Activated T-cell treated with anti-CD3 and anti-CD28 coated beads, Interleukin-2, amount 50 U/mL, for 24 hours (primary cell): ENCODE results near the gene EXOC3L2.
"Not testable (repeated sequence)": the region's sequence is repeated elsewhere in the genome, so short reads cannot be mapped to it uniquely, and the experiment has no call there.

Experiments
- DNase-seq: peaks from one replicate; pipeline ENCODE4 v3.0.0-alpha.2; 2020
- H3K27ac Mint-ChIP-seq: 2 replicates; pipeline ENCODE4 v1.8.0; 2020; ENCODE audit warnings: mild to moderate bottlenecking, mixed read lengths
- H3K27me3 Mint-ChIP-seq: 2 replicates; pipeline ENCODE4 v1.8.0; 2020; ENCODE audit warnings: mixed read lengths
- H3K36me3 Mint-ChIP-seq: 2 replicates; pipeline ENCODE4 v1.8.0; 2020; ENCODE audit warnings: low read depth, mixed read lengths
- H3K4me1 Mint-ChIP-seq: 2 replicates; pipeline ENCODE4 v1.8.0; 2020; ENCODE audit warnings: low read depth, mixed read lengths
- H3K4me3 Mint-ChIP-seq: 2 replicates; pipeline ENCODE4 v1.8.0; 2020; ENCODE audit warnings: mild to moderate bottlenecking, moderate library complexity, mixed read lengths
- H3K9me3 Mint-ChIP-seq: 2 replicates; pipeline ENCODE4 v1.8.0; 2020; ENCODE audit warnings: mixed read lengths

The EXOC3L2 gene

DNA sequence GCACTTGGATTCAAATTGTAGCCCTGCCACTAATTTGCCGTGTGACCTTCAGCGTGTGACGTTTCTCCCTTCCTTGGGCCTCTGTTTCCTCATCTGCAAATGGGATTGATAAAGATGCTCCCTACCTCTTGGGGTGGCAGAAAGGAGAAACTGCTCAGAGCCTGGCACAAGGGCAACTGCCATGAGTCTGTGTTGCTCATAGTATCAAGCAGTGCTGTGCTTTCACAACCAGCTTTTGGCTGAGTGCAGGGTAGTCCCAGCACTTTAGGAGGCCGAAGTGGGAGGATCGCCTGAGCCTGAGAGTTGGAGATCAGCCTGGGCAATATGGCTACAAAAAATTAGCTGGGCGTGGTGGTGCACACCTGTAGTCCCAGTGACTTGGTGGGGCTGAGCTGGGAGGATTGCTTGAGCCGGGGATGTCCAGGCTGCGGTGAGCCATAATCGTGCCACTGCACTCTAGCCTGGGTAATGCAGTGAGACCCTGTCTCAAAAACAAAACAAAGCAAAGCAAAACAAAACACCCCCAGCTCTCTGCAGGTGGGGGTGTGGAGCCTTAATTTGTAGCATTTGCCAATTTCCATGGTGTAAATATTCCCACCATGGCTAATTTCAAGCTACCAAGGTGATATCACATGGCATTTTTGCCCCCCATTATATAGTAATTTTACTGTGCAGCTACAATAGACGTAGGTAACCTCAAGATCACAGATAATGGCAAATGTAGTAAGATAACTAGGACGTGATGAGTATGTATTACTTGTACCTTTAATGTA is 4.2 kb upstream of the EXOC3L2 start:
- Mint-ChIP-seq H3K27me3 (peaks cover 7% of the 10 kb centered on the region), H3K9me3 (no peaks in the 10 kb centered on the region), H3K36me3 (no peaks in the 10 kb centered on the region), H3K4me1 (peaks cover 27% of the 10 kb centered on the region), H3K4me3 (peak overlapping the region; percentile 27), H3K27ac (no peak overlapping the region)
- no peak for DNase-seq

- no peak overlapping the region for H3K4me3 Mint-ChIP-seq
- no peaks in the 10 kb centered on the region for H3K36me3 Mint-ChIP-seq
- no peak overlapping the region for H3K27ac Mint-ChIP-seq
- no peaks in the 10 kb centered on the region for H3K9me3 Mint-ChIP-seq
- no peak for DNase-seq
- peaks cover 8% of the 10 kb centered on the region for H3K27me3 Mint-ChIP-seq
- H3K4me1 Mint-ChIP-seq: peaks cover 7% of the 10 kb centered on the region
These were observed 1.9 kb upstream of the EXOC3L2 start for GRCh38 chr19:45247136-45247535.

- DNase-seq: no peak
- Mint-ChIP-seq H3K4me3 (no peak overlapping the region), H3K9me3 (no peaks in the 10 kb centered on the region), H3K27me3 (peaks cover 9% of the 10 kb centered on the region), H3K36me3 (no peaks in the 10 kb centered on the region), H3K27ac (no peak overlapping the region), H3K4me1 (peaks cover 6% of the 10 kb centered on the region)
These were observed 619 bp upstream of the EXOC3L2 start for GRCh38 chr19:45245826-45246225.

DNA sequence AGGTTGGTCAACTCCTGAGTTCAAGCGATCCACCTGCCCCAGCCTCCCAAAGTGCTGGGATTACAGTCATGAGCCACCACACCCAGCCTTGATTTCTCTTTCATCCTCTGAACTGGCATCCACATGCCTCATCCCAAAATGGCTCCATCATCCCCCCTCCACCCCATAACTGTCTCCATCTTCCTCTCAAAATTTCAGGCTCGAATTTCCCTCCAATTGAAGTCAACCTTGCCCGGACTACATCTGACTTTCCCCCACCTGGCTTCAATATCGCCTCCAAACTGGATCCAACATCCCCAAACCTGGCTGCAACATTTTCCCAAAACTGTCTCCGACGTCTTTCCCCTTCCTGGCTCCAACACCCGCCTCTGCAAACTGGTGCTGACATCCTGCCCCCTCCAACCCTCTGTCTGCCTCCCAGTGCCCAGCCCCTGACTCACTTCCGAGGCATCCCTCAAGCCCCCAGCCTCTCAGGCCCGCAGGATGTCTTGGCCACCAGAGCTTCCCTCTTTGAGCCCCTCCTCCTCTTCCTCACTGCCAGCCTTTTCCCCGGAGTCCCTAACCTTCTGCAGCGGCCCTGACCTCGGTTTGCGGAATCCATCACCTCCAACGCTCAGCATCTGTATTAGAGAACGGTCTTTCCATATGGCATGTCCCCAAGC is 943 bp downstream of the EXOC3L2 start:
- Mint-ChIP-seq H3K4me3 (no peak overlapping the region), H3K27ac (no peak overlapping the region), H3K36me3 (no peaks in the 10 kb centered on the region), H3K9me3 (no peaks in the 10 kb centered on the region), H3K27me3 (peaks cover 10% of the 10 kb centered on the region), H3K4me1 (peaks cover 3% of the 10 kb centered on the region)
- no peak for DNase-seq

DNA sequence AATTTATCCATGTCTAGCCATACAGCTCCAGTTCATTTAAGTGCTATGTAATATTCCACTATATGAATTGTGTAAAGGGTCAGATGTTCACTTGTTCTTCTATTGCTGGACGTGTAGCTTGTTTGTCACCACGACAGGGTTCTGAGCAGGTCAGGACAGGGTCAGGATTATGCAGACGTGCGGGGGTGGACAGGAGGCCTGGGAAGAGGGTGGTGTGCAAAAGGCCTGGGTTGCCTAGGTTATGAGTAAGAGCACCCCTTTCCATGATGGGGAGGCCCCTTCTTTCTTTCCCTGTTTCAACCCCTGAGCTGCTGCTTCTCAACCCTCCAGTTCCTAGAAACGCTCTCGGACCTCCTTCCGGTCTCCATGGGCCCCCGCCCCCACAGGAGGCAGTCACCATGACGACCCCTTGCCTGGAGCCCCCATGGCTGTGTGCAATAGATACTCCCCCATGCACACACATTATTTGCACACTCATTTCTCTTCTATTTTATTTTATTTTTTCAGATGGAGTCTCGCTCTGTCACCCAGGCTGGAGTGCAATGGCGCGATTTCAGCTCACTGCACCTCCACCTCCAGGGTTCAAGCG is 2.0 kb downstream of the EXOC3L2 start:
- H3K9me3 Mint-ChIP-seq: no peaks in the 10 kb centered on the region
- H3K36me3 Mint-ChIP-seq: no peaks in the 10 kb centered on the region
- DNase-seq: no peak
- H3K27me3 Mint-ChIP-seq: peaks cover 11% of the 10 kb centered on the region
- no peaks in the 10 kb centered on the region for H3K4me1 Mint-ChIP-seq
- no peak overlapping the region for H3K27ac Mint-ChIP-seq
- H3K4me3 Mint-ChIP-seq: no peak overlapping the region

- Mint-ChIP-seq H3K4me1 (no peaks in the 10 kb centered on the region), H3K9me3 (no peaks in the 10 kb centered on the region), H3K27ac (no peak overlapping the region), H3K4me3 (no peak overlapping the region), H3K27me3 (peaks cover 33% of the 10 kb centered on the region), H3K36me3 (no peaks in the 10 kb centered on the region)
- no peak for DNase-seq
These were observed 6.7 kb downstream of the EXOC3L2 start for GRCh38 chr19:45238556-45238955.

GRCh38 chr19:45235485-45235884 is 9.7 kb downstream of the EXOC3L2 start:
- Mint-ChIP-seq H3K4me3 (no peak overlapping the region), H3K36me3 (no peaks in the 10 kb centered on the region), H3K27me3 (peaks cover 43% of the 10 kb centered on the region), H3K4me1 (no peaks in the 10 kb centered on the region), H3K9me3 (no peaks in the 10 kb centered on the region), H3K27ac (no peak overlapping the region)
- DNase-seq: no peak

- Mint-ChIP-seq H3K36me3 (no peaks in the 10 kb centered on the region), H3K27me3 (peaks cover 43% of the 10 kb centered on the region), H3K27ac (no peak overlapping the region), H3K4me3 (no peak overlapping the region), H3K4me1 (no peaks in the 10 kb centered on the region), H3K9me3 (no peaks in the 10 kb centered on the region)
- DNase-seq: no peak
These were observed 10.9 kb downstream of the EXOC3L2 start for GRCh38 chr19:45234089-45234869.

DNA sequence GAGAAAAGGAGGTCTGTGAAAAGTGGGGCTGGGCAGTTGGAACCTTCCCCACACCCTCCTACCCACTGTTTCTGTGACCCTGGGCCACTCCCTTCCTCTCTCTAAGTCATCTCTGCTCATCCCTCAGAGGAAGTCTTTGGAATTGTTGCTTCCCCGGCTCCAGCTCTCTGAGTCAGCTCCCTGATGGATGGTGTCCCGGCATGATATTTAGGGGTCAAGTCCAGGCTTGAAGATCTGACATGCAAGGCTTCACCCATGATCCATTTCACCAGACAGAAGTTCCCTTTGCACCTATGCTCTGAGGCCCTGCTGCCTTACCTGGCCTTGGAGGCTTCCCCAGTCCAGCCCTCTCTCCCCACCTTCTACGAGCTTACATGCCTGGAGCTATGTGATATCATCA is 13.3 kb downstream of the EXOC3L2 start:
- Mint-ChIP-seq H3K9me3 (no peaks in the 10 kb centered on the region), H3K4me1 (no peaks in the 10 kb centered on the region), H3K27ac (no peak overlapping the region), H3K4me3 (no peak overlapping the region), H3K36me3 (no peaks in the 10 kb centered on the region), H3K27me3 (peaks cover 41% of the 10 kb centered on the region)
- DNase-seq: no peak

GRCh38 chr19:45229056-45229455 is 16.2 kb downstream of the EXOC3L2 start:
- not testable (repeated sequence) for H3K4me3 Mint-ChIP-seq, H3K27ac Mint-ChIP-seq, H3K9me3 Mint-ChIP-seq, DNase-seq, H3K4me1 Mint-ChIP-seq, H3K36me3 Mint-ChIP-seq
- H3K27me3 Mint-ChIP-seq: peaks cover 24% of the 10 kb centered on the region

DNA sequence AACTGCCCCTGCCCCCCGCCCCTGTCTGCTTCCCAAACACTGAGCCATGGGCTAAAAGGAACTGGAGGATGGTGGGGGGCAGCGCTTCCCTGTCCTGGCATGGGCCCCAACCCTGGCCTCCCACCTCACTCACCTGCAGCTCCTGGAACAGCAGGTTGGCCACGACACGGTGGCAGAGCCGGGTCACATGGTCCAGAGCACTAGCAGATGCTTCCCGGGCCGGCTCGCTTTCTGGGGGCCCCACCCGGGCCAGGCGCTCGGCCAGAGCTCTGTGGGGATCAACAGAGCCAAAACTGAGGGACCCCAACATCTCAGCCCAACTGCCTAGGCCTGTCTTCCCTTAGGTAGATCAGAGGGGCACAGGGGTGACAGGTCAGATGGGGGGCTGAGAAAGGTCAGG is 20.6 kb downstream of the EXOC3L2 start:
- Mint-ChIP-seq H3K27me3 (peaks cover 26% of the 10 kb centered on the region), H3K4me1 (no peaks in the 10 kb centered on the region), H3K9me3 (no peaks in the 10 kb centered on the region), H3K27ac (no peak overlapping the region), H3K4me3 (no peak overlapping the region), H3K36me3 (no peaks in the 10 kb centered on the region)
- DNase-seq: no peak

DNA sequence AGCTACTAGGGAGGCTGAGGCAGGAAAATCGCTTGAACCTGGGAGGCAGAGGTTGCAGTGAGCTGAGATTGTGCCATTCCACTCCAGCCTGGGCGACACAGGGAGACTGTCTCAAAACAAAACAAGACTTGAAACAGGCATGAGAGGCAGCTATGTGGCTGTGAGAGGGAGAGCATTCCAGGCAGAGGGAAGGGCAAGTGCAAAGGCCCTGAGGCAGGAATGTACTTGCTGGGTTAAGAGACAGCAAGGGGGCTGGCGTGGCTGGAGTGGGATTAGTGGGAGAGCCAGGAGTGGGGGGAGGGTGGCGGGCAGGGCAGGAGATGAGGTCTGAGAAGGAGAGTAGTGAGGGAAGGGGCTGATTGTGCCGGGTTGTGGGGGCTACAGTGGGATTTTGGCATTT is 21.3 kb downstream of the EXOC3L2 start:
- Mint-ChIP-seq H3K4me1 (no peaks in the 10 kb centered on the region), H3K4me3 (no peak overlapping the region), H3K27me3 (peaks cover 30% of the 10 kb centered on the region)

DNA sequence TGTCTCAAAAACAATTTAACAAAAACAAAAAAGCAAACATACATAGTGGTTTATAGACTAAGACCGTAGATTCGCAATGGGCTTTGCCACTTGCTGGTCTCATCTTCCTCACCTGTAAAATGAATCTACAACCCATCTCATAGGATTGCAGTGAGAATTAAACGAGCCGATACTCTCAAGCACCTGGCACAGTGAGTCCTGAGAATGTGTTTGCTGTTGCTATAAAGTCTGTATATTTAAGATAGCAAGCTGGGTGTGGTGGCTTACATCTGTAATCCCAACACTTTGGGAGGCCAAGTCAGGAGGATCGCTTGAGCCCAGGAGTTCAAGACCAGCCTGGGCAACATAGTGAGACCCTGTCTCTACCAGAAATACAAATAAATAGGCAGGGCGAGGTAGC is 22.5 kb downstream of the EXOC3L2 start:
- H3K9me3 Mint-ChIP-seq: no peaks in the 10 kb centered on the region
- H3K27me3 Mint-ChIP-seq: peaks cover 39% of the 10 kb centered on the region
- H3K36me3 Mint-ChIP-seq: no peaks in the 10 kb centered on the region
- H3K4me1 Mint-ChIP-seq: no peaks in the 10 kb centered on the region
- DNase-seq: no peak
- H3K27ac Mint-ChIP-seq: no peak overlapping the region
- no peak overlapping the region for H3K4me3 Mint-ChIP-seq

More for the DNA sequence above, 21.3 kb downstream of the EXOC3L2 start:
- no peak for DNase-seq
- no peak overlapping the region for H3K27ac Mint-ChIP-seq
- no peaks in the 10 kb centered on the region for H3K9me3 Mint-ChIP-seq
- no peaks in the 10 kb centered on the region for H3K36me3 Mint-ChIP-seq

DNA sequence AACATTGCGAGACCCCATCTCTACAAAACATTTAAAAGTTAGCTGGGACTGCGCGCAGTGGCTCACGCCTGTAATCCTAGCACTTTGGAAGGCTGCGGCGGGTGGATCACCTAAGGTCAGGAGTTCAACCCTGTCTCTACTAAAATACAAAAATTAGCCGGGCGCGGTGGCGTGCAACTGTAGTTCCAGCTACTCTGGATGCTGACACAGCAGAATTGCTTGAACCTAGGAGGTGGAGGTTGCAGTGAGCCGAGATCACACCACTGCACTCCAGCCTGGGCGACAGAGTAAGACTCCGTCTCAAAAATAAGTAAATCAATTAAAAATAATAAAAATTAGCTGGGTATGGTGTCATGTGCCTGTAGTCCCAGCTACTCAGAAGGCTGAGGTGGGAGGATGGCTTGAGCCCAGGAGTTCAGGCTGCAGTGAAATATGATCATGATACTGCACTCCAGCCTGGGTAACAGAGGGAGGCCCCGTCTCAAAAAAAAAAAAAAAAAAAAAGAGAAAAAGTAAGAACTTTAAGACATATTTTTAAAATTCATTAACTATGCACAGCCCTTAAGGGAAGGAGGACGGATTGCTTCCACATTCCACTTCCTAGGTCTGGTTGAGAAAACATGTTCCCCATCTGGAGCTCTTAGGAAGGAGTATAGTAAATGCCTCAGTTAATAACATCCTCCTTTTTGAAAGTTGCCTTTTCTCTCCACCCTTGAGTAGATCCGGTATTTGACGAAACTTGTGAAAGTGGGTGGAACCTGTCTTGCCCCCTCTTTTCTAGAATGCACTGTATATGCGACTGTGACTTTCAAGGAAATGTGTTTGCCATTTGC is 26.1 kb downstream of the EXOC3L2 start:
- Mint-ChIP-seq H3K27ac (no peak overlapping the region), H3K27me3 (peaks cover 56% of the 10 kb centered on the region)

More for the DNA sequence above, 26.1 kb downstream of the EXOC3L2 start:
- no peak for DNase-seq
- H3K4me3 Mint-ChIP-seq: no peak overlapping the region
- H3K9me3 Mint-ChIP-seq: no peaks in the 10 kb centered on the region
- H3K4me1 Mint-ChIP-seq: no peaks in the 10 kb centered on the region
- H3K36me3 Mint-ChIP-seq: no peaks in the 10 kb centered on the region
